Kidney (tissue), 14 donors: ENCODE data around the gene ISM1. TPM values are rescaled to one million over a fixed set of nuclear protein-coding genes. Genes with fewer than 3 reads are reported as not detected.

ENCODE experiments used
- DNase-seq, 5 donors: peaks; one replicate each; pipeline ENCODE4 v3.0.0-alpha.2; 2013 to 2020
- FAIRE-seq: peaks from 2 replicates; lab custom pipeline; 2012; peaks lifted over from hg19 to GRCh38; lab: Jason Lieb, UNC
- H3K27ac ChIP-seq, 2 donors: one replicate each; pipeline ENCODE4 v1.7.0; 2013; ENCODE audit warnings: low read depth in 2 of 2, low read length in 2 of 2, inconsistent platforms in 1 of 2
- H3K27me3 ChIP-seq: one replicate; pipeline ENCODE4 v1.7.1; 2013; ENCODE audit warnings: low read length, inconsistent platforms; ENCODE audit not compliant: control insufficient read depth, insufficient read depth
- H3K36me3 ChIP-seq, 3 donors: one replicate each; pipeline versions ENCODE4 v1.7.0 to v1.7.1; 2013; ENCODE audit warnings: low read length in 3 of 3, control low read depth in 1 of 3, inconsistent platforms in 1 of 3; ENCODE audit not compliant: insufficient read depth in 3 of 3, control insufficient read depth in 2 of 3
- H3K4me1 ChIP-seq, 3 donors: one replicate each; pipeline versions ENCODE4 v1.7.0 to v1.7.1; 2013; ENCODE audit warnings: low read length in 3 of 3, inconsistent platforms in 1 of 3, low read depth in 1 of 3; ENCODE audit not compliant: control insufficient read depth in 2 of 3, insufficient read depth in 2 of 3
- H3K4me3 ChIP-seq, 3 donors: one replicate each; pipeline versions ENCODE4 v1.7.0 to v1.8.1; 2013; ENCODE audit warnings: low read length in 3 of 3, control low read depth in 1 of 3, inconsistent platforms in 1 of 3
- H3K9ac ChIP-seq, 3 donors: one replicate each; pipeline versions ENCODE4 v1.7.0 to v1.7.1; 2013; ENCODE audit warnings: low read length in 3 of 3, control low read depth in 1 of 3, inconsistent platforms in 1 of 3
- H3K9me3 ChIP-seq, 3 donors: one replicate each; pipeline versions ENCODE4 v1.7.0 to v1.7.1; 2013; ENCODE audit warnings: low read length in 3 of 3, control low read depth in 1 of 3, inconsistent platforms in 1 of 3; ENCODE audit not compliant: control insufficient read depth in 2 of 3, insufficient read depth in 1 of 3
- CTCF ChIP-seq: IDR thresholded peaks from 3 replicates; pipeline ENCODE4 v1.5.1; 2012; ENCODE audit warnings: mild to moderate bottlenecking, moderate library complexity, borderline replicate concordance; ENCODE audit not compliant: insufficient read depth; ENCODE audit errors: extremely low read depth
- intact Hi-C: fragments of 100-400 bp; cut with DNase I; formaldehyde crosslinking; loops from one replicate; pipeline ENCODE4 v1.11.1; 2022
- polyA plus RNA-seq: library from polyadenylated mRNA; stranded (reverse); fragments of 350-450 nt; fragmentation: Illumina TruSeq; extraction: RNeasy Lipid Tissue Mini Kit (QIAGEN cat#74804); gene quantifications from one replicate; pipeline ENCODE4 v1.2.3, GENCODE V29; 2014; ENCODE audit warnings: low read depth, low replicate concordance; ENCODE audit not compliant: insufficient read depth
- total RNA-seq: library from RNA; stranded (reverse); fragmentation: NEBNext Ultra II Directional; extraction: Animal tissue kit (Norgen Biotek cat#: 25700); gene quantifications from one replicate; pipeline ENCODE4 v1.2.1, GENCODE V29; 2021
- donor health status: control.
- donor health status: control.
- donor health status: control.
- donor health status: control.
- donor health status: control.
- donor health status: DM: yes; HTN: yes; CAD: no.
- donor health status: Normal renal cell carcinoma (clear cell type).

ISM1 gene
- total and polyA plus RNA-seq, 2 donors from 2014 or later = 2.0 to 2.6 TPM

GRCh38 chr20:13256606-13257005 is 35.5 kb downstream of the ISM1 start:
- no peak for FAIRE-seq
- no peak overlapping the region for H3K4me3 ChIP-seq
- no peak overlapping the region for H3K9ac ChIP-seq
- no peak for DNase-seq
- H3K27me3 ChIP-seq = no peaks in the 10 kb centered on the region
- no peaks in the 10 kb centered on the region for H3K36me3 ChIP-seq
- intact Hi-C loops = no loop called here
- no peak overlapping the region for H3K27ac ChIP-seq
- H3K4me1 ChIP-seq = no peaks in the 10 kb centered on the region
- no peaks in the 10 kb centered on the region for H3K9me3 ChIP-seq
- no peak for TF ChIP-seq CTCF

- no peak overlapping the region for H3K27ac ChIP-seq
- TF ChIP-seq CTCF = no peak
- H3K4me1 ChIP-seq = no peaks in the 10 kb centered on the region
- FAIRE-seq (no peak), DNase-seq (no peak)
- intact Hi-C loops = no loop called here
- H3K27me3 ChIP-seq = no peaks in the 10 kb centered on the region
- no peaks in the 10 kb centered on the region for H3K36me3 ChIP-seq
- H3K9ac ChIP-seq = no peak overlapping the region
- no peaks in the 10 kb centered on the region for H3K9me3 ChIP-seq
- H3K4me3 ChIP-seq = no peak overlapping the region
Observed at GRCh38 chr20:13259921-13260320, 38.8 kb downstream of the ISM1 start.

DNA sequence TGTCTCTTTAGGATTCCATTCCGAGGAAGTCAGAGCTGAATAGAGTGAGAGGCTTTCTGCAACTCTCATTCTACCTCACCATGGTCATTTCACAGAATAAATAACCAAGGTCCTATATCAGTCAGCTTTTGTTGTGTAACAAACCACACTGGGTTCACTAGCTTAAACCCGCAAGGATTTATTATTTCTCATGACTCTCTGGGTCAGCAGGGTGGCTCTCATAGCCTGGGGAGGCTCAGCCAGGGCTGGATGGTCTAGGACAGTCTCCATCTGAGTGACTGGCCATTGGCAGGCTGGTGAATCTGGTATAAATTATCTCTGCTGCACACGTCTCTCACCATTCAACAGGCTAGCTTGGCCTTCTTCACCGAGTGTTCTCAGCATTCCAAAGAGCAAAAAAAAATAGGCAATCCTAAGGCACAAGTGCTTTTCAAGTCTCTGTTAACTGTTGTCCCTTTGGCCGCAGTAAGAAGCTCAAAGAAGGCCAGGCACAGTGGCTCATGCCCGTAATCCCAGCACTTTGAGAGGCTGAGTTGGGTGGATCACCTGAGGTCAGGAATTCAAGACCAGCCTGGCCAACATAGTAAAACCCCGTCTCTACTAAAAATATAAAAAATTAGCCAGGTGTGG is 39.7 kb downstream of the ISM1 start:
- Histone ChIP-seq H3K9me3 (no peaks in the 10 kb centered on the region), H3K27ac (no peak overlapping the region), H3K27me3 (no peaks in the 10 kb centered on the region), H3K4me1 (no peaks in the 10 kb centered on the region), H3K4me3 (no peak overlapping the region), H3K36me3 (no peaks in the 10 kb centered on the region), H3K9ac (no peak overlapping the region)
- DNase-seq (no peak), FAIRE-seq (no peak)
- no peak for TF ChIP-seq CTCF
- intact Hi-C loops = no loop called here
